ENCODE results near the gene GPR37L1. TPM values are rescaled to one million over a fixed set of nuclear protein-coding genes. Genes with fewer than 3 reads are reported as not detected.

The GPR37L1 gene
- total and polyA plus RNA-seq, 2 of the 8 experiments (the other 6 are each of a cell fraction or from before 2014, with no cell fraction given) = 0.13 to 0.23 TPM

DNA sequence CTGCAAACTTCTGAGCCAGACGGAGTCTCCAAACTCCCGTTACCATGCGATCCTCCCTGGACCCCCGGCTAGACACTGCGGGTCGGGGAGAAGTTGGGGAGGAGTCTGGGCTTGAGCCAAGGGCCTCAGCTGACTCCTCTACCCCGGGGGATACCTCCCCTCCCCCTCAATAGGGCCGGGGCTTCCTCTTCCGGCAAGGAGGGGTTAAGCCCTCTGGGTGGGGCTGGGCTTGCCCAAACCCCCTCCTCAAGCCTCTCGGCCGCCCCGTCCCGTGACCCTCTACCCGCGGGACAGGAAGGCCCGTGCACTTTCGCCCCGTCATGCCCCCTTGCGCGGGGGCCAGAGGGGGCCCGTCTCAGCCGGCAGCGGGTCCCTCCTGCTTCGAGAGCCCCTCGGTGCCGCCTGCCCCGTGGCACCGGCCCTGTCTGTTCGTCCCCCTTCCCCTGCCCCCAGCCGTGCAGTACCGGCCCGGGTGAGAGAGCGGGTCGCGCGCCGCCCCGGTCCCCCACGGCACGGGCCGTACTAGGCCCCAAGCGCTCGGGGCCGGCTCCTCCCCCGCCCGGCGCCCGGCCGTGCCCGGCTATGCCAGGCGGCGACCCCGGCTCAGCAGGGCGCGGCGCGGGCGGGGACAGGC is 21.2 kb downstream of the GPR37L1 start (continued):
- peak; percentile 6 for TF ChIP-seq SAP30 (IDR thresholded peaks at IDR 0.05; ENCODE audit: insufficient read depth, insufficient replicate concordance, low read length)
- TF ChIP-seq, protein P1, sequence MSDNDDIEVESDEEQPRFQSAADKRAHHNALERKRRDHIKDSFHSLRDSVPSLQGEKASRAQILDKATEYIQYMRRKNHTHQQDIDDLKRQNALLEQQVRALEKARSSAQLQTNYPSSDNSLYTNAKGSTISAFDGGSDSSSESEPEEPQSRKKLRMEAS (IDR thresholded peaks at IDR 0.05) = peak; percentile 29; the same call in 1 of the 2 replicates
